ENCODE results near the gene TSPAN19.

GRCh38 chr12:85076688-85077430 lies 40.8 kb upstream of the TSPAN19 start:
- TF ChIP-seq CTCF (IDR thresholded peaks at IDR 0.05; ENCODE audit: low read depth, low read length) = peak; percentile 44
- no peak for TF ChIP-seq POLR2A (IDR thresholded peaks at IDR 0.05; ENCODE audit: extremely low read depth, insufficient read length)
- TF ChIP-seq MAX (IDR thresholded peaks at IDR 0.05; ENCODE audit: low read depth, low read length) = no peak
